ENCODE results near the gene MOGAT1.
"Not testable (repeated sequence)": the region's sequence is repeated elsewhere in the genome, so short reads cannot be mapped to it uniquely, and the experiment has no call there.

The MOGAT1 gene

DNA sequence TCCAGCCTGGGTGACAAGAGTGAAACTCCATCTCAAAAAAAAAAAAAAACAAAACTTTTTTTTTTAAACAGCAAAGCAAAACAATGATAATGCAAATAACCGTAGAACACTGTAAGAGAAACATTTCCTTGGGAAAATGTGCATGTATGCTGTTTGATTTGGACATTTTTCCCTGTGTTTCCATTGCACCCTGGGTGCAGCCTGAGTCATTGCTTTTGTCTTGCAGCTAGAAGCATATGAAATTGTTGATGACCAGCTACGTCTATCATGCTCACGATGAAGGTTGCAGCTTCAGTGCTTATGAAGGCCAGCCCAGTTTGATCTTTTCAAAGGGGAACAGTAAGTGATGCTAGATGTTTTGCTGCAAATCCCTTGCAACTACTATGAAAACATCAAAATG lies 41.5 kb downstream of the MOGAT1 start:
- DNase-seq: no peak

DNA sequence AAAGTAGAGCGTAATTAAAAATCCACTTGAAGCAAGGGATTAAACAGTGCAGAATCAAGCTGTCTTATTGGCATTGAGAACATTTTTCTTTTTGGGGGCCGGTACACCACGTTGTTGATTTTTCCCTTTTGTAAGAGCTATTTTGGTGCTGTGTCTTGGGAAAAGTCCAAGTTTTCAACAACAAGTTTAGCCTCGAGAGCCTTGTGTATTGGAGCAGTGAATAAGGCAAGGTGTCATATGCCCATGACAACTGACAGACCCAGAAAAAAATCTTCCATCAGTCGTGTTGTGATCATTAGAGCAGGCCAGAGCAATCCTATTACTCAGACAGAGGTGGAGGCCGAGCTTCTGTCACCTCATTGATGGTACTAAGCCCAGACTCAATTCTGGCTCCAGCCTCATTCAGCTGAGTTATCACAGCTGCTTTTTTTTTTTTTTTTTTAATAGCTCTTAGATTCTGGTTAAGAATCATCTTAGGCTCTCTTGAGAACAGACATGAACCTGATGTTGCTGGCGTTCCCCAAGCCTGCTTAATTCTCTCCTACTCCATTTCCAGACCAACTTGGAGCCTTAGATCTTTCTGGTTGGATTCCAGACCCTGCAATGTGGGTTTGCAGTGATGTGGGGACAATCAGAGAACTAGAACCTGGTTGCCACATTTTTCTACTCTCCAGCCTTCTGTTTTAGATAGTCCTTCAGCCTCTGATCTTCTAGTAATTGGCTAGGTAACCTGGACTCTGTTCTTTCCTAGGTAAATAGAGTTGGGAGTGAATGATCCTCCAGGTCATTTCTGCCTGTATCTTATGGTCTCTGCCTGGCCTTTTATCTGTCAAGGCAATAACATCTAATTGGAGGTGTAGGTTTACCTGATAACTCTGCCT lies 43.1 kb downstream of the MOGAT1 start:
- DNase-seq: no peak

DNA sequence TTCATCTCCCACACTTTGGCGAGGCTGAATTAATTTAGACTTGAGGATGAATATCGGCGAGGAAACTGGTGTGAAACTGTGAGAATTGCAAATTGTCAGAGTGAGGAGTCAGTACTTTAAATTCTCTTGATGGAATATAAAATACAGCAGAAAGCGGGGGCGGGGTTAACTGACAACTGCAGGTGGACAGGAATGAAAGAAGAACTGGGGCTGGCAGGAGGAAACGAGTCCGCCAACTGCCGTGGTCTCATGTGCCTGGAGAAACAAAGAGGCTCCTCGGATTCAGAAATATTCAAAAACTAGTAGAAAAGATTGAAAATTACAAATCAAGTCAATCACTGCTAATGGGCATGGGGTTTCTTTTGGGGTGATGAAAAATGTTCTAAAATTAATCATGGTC lies 44.3 kb downstream of the MOGAT1 start:
- no peak for DNase-seq

DNA sequence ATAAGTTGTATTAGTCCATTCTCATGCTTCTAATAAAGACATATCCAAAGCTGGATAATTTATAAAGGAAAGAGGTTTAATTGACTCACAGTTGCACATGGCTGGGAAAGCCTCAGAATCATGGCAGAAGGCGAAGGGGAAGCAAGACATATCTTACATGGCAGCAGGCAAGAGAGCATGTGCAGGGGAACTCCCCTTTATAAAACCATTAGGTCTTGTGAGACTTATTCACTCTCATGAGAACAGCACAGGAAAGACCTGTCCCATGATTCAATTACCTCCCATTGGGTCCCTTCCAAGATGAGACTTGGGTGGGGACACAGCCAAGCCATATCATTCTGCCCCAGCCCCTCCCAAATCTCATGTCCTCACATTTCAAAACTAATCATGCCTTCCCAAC lies 48.3 kb downstream of the MOGAT1 start:
- DNase-seq: not testable (repeated sequence)

DNA sequence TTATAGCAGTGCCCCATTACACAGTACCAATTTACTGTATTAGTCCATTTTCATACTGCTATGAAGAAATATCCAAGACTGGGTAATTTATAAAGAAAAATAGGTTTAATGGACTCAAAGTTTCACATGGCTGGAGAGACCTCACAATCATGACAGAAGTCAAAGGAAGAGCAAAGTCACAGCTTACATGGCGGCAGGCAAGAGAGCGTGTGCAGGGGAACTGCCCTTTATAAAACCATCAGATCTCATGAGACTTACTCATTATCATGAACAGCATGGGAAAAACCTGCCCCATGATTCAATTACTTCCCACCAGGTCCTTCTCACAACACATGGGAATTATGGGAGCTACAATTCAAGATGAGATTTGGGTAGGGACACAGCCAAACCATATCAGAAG lies 50.1 kb downstream of the MOGAT1 start:
- DNase-seq: not testable (repeated sequence)

DNA sequence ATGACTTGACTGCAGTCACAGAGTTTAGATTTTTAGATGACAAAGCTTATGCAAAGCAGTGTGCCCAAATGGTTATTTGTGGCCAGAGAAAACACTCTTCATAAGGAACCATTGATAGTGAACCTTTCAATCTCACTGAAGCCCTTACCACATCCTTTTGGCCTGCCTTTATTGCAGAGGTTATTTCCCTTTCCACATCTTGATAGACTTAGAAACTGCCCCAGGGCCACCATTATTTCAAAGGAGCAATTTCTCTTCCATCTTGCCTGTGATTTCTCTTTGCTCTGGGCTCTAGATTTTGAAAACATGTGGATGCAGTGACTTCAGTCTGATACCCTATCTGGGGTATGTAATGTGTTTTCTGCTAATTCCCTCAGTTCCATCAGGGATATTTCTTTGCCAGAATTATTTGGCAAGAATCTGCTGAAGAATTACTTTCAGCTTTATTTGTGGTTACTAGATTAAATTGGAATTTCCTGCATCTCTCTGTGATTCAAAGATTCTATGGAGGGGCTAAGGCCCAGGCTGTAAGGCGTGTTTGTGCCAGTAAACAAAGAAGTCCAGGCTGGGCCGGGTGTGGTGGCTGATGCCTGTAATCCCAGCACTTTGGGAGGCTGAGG lies 51.0 kb downstream of the MOGAT1 start:
- DNase-seq: no peak

DNA sequence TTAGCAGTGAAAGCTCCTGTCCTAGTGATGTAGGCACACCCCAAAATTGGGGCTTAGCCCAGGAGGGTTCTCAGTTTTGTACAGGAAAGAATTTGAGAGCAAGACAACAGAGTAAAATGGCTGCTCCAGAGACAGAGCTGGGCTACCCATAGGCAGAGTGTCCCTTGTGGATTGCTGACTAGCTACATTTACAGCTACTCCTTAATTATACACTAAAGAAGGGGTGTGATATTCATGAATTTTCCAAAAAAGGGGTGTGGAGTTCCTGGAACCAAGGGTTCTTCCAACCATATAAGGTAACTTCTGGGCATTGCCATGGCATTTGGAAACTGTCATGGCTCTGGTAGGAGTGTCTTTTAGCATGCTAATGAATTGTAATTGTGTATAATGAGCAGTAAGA lies 52.8 kb downstream of the MOGAT1 start:
- DNase-seq: no peak

DNA sequence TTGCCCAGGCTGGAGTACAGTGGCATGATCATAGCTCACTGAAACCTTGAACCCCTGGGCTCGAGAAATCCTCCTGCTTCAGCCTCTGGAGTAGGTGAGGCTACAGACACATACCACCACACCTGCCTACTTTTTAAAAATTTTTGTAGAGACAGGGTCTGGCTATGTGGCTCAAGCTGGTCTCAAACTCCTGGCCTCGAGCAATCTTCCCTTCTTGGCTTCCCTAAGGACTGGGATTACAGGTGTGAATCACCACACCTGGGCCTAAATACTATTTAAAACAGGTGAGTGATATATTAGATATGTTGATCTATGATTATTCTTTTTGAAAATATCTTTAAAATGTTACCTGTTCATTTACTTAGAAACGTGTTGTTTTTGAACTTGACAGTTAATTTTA lies 57.2 kb downstream of the MOGAT1 start:
- DNase-seq: no peak

DNA sequence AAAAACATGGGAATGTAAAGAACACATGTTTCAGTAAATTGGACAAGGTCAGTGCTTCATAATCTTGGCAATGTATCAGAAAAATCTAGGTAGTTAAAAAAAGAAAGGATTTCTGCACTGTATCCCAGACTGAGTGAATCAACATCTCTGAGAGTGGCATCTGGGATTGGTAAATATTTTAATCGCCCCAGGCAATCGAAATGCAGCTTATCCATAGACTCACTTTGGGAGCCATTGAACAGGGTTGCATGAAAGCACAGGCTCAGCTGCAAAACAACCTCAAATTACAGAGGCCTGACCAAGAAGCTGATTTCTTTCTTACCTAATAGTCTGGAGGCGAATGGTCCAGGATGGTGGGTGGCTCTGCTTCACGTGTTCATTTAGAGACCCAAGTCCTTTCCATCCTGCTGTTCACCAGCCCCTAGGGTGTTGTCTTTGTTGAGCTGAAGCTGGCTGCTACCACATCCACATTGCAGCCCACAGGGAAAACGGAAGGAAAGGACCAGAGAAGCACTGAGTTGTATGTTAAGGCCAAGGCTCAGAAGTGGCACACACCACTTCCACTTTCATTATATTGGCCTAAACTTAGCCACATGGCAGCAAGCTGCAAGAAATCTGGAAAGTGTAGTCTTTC lies 59.0 kb downstream of the MOGAT1 start:
- DNase-seq: no peak

DNA sequence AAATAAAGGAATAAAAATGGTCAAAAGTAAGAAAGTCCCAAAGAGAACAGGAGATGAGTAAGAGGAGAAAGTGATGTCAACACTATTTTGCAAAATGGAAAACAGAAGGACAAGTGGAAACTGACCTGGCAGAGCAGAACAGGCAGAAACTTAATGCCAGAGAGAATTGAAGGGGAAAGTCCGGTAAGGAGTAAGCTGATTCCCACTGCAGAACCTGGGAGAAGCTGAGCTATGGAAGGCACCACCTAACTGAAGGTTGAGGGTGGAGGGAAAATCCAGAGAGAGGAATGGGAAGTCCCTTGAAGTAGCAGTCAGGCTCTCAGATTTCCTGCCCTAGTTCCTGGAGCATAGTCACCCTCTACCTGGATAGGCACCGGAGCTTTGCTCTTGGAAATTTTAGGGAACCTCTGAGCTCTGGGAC lies 59.8 kb downstream of the MOGAT1 start:
- no peak for DNase-seq

DNA sequence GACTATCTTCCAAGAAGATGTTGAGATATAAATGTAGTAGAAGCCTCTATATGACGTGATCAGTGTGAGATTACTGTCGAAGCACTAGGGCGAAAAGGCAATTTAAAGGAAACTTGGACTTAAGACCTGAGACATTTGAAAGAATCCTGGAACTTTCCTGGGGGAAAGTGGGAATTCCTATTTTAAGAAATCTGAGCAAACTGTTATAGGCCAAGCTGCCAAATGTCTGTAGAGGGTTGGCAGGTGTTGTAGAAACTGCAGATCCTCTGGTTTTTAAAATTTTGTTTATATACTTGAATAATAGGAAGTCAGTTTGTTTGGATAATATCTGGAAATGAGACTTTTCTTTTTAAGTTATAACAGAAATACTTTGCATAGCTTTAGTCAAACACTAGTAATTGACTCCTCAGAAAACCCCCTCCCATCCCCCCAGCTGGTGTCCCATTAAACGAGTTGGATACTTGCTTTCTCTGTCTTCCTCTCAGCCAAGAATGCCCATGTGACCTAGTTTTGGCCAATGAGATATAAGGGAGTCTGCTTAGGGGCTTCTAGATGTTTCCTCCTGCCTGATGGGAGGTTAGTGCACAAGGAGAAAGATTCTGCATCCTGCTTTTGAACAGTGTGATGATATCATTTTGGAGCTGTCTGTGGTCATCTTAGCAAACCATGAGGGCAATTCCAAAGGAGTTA lies 61.2 kb downstream of the MOGAT1 start:
- no peak for DNase-seq

DNA sequence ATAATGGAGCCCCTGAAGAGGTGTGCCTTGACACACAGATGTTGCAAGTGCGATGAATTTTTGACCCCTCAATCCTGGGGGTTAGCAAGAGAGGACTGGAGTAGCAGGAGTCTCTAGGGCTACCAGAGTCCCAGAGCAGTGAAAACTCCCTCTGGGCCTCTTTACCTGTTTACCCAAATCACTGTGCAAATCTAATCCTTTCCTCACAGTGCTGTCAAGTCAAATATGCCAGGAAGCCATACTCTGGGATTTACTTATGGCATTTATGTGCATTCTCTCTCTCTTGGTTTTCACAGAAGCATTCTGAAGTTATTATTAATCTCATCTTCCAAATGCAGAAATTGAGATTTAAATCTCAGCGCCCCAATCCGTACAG lies 62.0 kb downstream of the MOGAT1 start:
- DNase-seq: no peak

DNA sequence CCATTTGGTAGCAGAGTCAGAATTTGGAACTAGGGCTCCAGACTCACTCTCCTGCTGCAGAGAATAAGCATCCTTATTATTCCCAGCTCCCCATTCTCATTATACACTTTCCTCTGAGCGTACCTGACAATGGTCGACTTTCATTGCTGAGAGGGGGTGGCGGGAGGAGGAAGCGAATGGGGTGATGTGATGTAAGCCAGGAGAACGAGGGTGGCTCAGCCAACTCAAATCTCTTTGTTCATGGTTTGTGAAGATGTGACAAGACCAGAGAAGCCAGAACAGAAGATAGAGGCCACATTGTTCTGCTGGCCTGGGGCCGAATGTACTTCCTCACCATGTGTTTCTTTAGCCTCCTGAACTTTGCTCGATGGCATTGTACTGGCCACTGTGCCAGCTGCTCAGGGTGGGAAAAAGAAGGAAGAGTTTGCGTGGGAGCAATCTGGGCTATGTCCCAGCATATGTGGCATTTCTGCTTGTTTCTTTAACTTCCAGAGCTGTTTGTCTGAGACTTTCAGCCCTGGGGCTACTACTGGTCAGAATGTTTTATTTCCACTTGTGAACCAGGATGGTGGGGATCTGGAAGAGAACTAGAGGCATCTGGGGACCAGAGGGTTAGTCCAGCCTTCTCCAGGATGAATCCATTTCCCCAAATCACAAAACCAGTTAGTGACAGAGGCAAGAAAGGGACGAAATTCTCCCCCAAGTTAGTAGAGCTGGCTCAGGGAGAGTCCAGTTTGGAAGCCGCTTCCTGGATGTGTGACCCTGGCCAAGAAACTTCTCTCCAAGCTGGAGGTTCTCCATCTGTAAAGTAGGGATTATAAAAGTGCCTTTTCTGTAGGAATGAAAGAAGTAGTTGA lies 62.6 kb downstream of the MOGAT1 start:
- DNase-seq: no peak

DNA sequence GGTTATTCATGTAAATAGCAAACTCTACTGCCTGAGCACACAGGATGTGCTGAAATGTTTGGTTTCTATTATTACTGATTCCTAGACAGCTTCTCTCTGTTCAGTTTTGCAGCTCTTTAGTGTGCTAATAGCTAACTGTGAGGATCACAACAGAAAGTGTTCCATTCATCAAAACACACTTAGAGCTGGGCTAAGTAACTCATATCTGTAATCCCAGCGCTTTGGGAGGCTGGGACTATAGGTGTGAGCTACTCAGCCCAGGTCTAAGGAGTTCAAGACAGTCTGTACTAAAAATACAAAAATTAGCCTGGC lies 63.2 kb downstream of the MOGAT1 start:
- no peak for DNase-seq

DNA sequence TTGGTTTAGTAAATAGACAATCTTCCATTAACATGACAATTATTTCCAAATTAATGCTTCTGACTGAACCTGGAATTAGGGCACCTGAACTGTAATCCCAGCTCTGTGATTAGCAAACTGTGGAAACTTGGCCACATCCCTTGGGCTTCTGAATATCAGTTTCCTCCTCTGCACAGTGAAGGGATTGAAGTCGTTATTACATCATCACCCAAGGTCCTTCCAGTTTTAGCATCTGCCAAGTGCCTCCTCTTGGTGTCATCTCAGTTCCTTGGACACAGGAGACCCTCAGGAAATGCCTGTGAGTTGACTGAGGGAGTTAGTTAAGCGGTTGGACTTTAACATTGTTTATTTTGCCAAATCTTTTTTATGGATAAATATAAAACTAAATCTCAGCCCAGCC lies 64.8 kb downstream of the MOGAT1 start:
- DNase-seq: no peak

DNA sequence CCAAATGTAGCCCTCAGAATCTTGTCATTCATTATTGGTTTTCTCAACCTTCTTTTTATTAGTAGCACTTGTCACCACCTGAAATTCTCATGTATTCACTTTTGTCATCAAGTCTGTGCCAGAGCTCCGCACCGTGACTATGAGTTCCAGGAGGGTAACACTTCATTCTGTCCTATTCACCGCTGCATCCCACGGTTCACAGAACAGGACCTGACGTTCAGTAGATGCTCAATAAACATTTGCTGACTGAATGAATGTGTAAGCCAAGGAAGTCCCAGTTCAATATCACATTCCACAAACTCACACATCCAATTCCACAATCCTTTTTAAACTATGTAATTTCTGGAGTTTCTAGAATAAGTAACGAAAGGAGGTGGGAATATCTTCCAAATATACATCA lies 65.5 kb downstream of the MOGAT1 start:
- DNase-seq: no peak

DNA sequence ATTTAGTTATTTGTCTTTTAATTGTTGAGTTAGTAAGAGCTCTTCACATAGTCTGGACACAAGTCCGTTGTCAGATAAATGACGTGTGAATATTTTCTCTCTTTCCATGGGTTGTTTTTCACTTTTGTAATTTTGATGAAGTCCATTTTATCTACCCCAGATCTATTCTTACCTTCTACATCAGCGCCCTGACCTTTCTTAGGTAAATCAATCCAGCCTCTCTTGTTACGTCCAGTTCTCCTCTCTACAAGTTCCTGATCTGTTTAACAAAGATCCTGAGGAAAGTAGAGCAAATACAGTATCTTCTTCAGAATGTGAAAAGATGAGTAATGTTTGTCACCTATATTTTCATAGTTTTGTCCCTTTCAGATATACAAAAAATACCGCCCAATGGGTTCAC lies 66.9 kb downstream of the MOGAT1 start:
- no peak for DNase-seq

DNA sequence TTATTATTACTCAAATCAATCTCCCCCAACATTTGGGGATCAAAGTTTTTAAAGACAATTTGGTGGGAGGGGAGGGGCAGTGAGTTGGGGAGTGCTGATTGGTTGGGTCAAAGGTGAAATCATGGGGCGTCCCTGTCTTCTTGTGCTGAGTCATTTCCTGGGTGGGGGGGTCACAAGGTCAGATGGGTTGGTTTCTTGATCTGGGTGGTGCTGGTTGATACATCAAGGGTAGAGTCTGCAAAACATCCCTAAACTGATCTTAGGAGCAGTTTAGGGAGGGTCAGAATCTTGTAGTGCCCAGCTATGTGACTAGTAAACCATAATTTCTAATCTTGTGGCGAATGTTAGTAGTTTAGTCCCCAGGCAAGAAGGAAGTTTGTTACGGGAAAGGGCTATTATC lies 67.4 kb downstream of the MOGAT1 start:
- no peak for DNase-seq

DNA sequence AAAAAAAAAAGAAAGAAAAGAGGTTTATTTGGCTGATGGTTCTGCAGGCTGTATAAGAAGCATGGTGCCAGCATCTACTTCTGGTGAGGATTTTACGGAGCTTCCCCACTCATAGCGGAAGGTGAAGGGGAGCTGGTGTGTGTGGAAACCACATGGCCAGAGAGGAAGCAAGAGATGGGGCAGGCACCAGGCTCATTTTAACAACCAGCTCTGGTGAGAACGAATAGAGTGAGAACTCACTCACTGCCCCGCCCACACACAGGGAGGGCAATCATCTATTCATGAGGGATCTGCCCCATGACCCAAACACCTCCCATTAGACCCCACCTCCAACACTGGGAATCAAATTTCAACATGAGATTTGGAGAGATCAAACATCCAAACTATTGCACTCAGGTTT lies 68.5 kb downstream of the MOGAT1 start:
- no peak for DNase-seq

DNA sequence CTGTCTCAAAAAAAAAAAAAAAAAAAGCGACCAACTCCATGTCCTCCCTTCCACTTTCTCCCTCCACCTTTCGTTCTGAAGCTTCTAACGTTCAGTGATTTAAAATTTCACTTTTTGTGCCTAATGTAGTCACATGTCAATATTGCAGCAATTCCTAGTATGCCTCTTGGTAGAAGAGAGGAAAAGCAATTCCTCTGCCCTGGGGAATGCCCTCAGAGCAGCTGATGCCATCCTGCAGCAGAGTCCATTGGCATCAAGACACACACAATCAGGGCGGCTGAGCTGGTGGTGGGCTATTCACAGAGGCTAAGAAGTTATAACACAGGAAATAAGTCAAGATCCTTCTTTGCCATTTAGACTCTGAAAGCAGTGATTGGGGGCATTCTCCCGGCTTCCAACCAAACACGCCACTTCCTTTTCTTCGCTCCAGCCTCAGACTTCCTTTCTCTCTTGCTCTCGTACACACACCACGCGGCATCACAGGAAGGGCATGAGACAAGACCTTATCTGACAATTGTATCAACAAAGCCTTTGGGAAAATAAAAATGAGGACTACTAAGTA lies 71.9 kb downstream of the MOGAT1 start:
- no peak for DNase-seq

DNA sequence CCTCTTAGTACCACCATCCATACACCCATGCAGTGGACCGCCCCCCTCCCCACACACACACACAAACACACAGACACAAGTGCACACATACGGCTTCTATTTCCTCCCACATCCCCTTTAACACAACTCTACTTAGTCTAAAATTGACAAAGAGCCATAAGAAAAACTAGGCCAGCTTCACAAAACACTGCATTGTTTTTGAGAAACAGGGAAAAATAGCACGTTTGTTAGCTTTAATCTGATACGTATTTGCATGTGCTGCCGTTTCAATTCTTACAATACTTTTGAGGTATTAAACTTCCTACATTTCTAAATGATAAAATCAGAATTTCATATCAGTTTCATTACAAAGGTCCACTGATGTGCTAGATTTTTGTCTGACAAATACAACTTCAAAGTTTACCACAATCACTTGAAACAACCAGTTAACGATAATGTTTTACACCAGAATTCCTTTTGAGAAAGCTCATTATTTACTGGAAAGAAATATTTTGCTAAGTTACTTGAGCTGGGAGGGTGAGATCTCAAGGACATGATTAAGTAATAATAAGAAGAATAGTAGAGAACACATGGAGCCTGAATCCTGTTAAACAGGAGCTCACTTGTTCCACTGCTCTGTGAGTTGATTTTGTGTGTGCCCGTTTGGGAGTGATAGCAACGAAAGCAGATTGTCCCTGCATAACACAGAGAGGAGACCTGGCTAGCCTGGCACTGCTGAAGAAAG lies 74.5 kb downstream of the MOGAT1 start:
- no peak for DNase-seq
